Endothelial cell (in vitro differentiated cells): ENCODE data around the gene SPON1. TPM values are rescaled to one million over a fixed set of nuclear protein-coding genes. Genes with fewer than 3 reads are reported as not detected.

ENCODE experiments used
- DNase-seq: peaks from one replicate; pipeline ENCODE4 v3.0.0; 2021; ENCODE audit warnings: low spot score
- H3K27ac Mint-ChIP-seq: one replicate; pipeline ENCODE4 v1.8.0; 2021; ENCODE audit warnings: mixed read lengths, inconsistent platforms; ENCODE audit not compliant: unreplicated experiment
- H3K27me3 Mint-ChIP-seq: one replicate; pipeline ENCODE4 v1.8.0; 2021; ENCODE audit warnings: mild to moderate bottlenecking, moderate library complexity, mixed read lengths, inconsistent platforms; ENCODE audit not compliant: unreplicated experiment
- H3K36me3 Mint-ChIP-seq: one replicate; pipeline ENCODE4 v1.8.0; 2021; ENCODE audit warnings: mild to moderate bottlenecking, low read depth, mixed read lengths, inconsistent platforms; ENCODE audit not compliant: unreplicated experiment
- H3K4me1 Mint-ChIP-seq: one replicate; pipeline ENCODE4 v1.8.0; 2021; ENCODE audit warnings: mild to moderate bottlenecking, mixed read lengths, inconsistent platforms; ENCODE audit not compliant: unreplicated experiment
- H3K4me3 Mint-ChIP-seq: one replicate; pipeline ENCODE4 v1.8.0; 2021; ENCODE audit warnings: mild to moderate bottlenecking, mixed read lengths, inconsistent platforms; ENCODE audit not compliant: unreplicated experiment
- H3K9me3 Mint-ChIP-seq: one replicate; pipeline ENCODE4 v1.8.0; 2021; ENCODE audit warnings: mixed read lengths, inconsistent platforms; ENCODE audit not compliant: unreplicated experiment
- total RNA-seq: library from RNA; stranded (reverse); fragmentation: NEBNext Ultra II Directional; extraction: Animal tissue kit (Norgen Biotek cat#: 25700); gene quantifications from one replicate; pipeline ENCODE4 v1.2.1, GENCODE V29; 2021; ENCODE audit not compliant: unreplicated experiment
- TF ChIP-seq, protein P1 (sequence below): fragments of 200-600 bp; sonication (generic); IDR thresholded peaks from one replicate; pipeline ENCODE4 v1.5.0; 2021; ENCODE audit warnings: antibody characterized with exemption; ENCODE audit not compliant: unreplicated experiment

Gene SPON1
- total RNA-seq, 1 donor from 2014 or later: 120 TPM

DNA sequence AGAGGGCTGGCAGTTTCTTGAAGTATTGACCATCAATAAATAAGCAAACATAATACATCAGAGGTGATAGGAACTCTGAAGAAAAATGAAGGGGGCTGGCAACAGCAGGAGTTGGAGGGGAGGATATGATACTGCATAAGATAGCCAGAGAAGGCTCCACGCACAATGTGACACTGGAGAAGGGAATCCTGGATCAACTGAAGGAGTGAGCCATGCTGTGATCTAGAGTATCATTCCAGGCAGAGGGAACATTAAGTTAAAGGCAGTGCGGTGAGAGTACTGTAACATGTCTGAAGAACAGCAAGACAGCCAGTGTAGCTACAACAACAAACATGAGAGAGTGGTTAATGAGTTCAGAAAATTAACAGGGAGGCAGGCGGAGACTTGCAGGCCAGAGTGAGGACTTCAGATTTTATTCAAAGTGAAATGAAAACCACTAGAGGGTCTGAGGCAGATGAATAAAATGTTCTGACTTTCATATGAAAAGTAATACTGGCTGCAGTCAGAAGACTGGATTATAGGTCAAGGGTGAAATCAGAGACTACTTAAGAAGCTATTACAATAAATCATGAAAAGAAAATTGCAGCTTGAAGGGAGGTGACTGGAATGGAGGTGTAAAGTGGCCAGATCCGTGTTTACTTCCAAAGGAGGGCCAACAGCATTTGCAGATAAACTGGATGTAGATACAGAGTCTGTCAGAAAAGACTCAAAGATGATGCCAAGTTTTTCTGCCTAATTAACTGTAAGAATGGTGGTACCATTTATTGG, 347.1 kb downstream of the SPON1 start:
- no peak for DNase-seq
- Mint-ChIP-seq H3K9me3 (no peaks in the 10 kb centered on the region), H3K36me3 (no peaks in the 10 kb centered on the region), H3K27ac (no peak overlapping the region), H3K27me3 (peaks cover 1% of the 10 kb centered on the region), H3K4me1 (peaks cover 34% of the 10 kb centered on the region), H3K4me3 (no peak overlapping the region)
- TF ChIP-seq, protein P1, sequence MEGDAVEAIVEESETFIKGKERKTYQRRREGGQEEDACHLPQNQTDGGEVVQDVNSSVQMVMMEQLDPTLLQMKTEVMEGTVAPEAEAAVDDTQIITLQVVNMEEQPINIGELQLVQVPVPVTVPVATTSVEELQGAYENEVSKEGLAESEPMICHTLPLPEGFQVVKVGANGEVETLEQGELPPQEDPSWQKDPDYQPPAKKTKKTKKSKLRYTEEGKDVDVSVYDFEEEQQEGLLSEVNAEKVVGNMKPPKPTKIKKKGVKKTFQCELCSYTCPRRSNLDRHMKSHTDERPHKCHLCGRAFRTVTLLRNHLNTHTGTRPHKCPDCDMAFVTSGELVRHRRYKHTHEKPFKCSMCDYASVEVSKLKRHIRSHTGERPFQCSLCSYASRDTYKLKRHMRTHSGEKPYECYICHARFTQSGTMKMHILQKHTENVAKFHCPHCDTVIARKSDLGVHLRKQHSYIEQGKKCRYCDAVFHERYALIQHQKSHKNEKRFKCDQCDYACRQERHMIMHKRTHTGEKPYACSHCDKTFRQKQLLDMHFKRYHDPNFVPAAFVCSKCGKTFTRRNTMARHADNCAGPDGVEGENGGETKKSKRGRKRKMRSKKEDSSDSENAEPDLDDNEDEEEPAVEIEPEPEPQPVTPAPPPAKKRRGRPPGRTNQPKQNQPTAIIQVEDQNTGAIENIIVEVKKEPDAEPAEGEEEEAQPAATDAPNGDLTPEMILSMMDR: no peak

DNA sequence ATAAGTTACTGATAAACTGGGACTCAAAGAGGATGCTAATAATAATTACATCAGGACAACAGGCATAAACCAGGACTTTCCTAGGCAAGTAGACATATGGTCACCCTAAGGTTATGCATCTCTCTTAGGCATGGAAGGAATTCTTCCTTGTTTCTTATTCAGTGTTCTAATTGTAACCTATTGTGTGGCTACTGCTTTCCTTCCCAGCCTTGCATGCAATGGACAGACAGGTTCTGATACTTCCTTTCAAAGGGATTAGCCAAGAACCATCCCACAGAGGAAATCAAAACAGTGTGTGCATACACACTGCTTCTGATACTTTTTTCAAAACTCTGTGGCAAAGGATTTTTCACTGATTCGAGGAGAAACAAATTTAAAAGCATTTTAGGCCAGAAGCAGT, 348.2 kb downstream of the SPON1 start:
- Mint-ChIP-seq H3K27me3 (peaks cover 1% of the 10 kb centered on the region), H3K9me3 (no peaks in the 10 kb centered on the region), H3K4me3 (no peak overlapping the region), H3K36me3 (no peaks in the 10 kb centered on the region), H3K27ac (no peak overlapping the region), H3K4me1 (peaks cover 42% of the 10 kb centered on the region)
- TF ChIP-seq, protein P1: no peak
- no peak for DNase-seq

DNA sequence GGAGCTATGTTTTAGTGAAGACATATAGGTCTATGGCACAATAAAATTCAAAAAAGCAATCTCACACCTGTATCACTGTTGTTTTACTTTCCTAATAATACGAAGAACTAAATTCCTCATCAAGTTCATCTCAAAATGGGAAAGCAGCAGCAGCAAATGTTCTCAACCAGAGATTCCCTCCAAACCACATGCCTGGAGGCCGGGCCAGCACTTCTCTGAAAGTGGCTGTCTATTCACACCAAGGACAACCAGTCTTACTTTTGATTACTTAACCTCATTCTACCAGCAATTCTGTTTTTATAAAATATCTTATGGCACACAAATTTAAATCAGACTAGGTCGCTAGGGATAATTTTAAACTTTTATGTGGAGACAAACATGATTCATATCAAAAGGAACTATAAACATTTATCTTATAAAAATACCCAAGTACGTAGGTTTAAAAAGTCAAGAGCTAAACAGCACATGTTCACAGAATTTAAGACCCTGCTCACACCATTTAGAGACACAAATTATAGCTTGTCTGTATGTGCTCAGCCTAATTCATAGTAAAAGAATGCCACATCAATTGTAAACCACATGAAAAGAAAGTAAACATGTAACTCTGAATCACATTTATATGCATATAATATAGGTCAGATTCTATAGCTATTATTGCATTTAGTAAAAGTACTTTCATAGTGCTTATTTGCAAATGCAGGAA, 350.4 kb downstream of the SPON1 start:
- Mint-ChIP-seq H3K4me1 (peaks cover 36% of the 10 kb centered on the region), H3K36me3 (no peaks in the 10 kb centered on the region), H3K9me3 (no peaks in the 10 kb centered on the region), H3K27me3 (no peaks in the 10 kb centered on the region), H3K27ac (no peak overlapping the region), H3K4me3 (no peak overlapping the region)
- DNase-seq: no peak
- TF ChIP-seq, protein P1: no peak

DNA sequence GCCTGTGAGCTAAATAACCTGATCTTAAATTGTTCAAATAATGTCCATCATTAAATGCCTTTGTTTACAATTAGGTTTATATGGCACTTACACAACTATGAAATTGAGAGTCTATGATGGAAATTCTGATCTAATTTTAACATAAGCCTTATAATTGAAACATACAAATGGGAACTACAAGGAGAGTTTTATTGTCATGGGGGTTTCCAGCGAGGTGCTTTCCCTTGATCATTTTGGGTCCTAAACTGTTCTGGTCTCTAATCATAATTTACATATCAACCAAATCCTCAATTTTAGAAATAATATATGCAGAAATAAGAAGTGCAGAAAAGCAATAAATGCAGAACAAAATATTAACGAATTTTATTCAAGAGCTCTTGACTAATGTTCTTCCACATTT, 351.6 kb downstream of the SPON1 start:
- Mint-ChIP-seq H3K36me3 (no peaks in the 10 kb centered on the region), H3K27me3 (no peaks in the 10 kb centered on the region), H3K4me3 (no peak overlapping the region), H3K27ac (no peak overlapping the region), H3K9me3 (no peaks in the 10 kb centered on the region), H3K4me1 (peaks cover 40% of the 10 kb centered on the region)
- no peak for DNase-seq
- TF ChIP-seq, protein P1: no peak

DNA sequence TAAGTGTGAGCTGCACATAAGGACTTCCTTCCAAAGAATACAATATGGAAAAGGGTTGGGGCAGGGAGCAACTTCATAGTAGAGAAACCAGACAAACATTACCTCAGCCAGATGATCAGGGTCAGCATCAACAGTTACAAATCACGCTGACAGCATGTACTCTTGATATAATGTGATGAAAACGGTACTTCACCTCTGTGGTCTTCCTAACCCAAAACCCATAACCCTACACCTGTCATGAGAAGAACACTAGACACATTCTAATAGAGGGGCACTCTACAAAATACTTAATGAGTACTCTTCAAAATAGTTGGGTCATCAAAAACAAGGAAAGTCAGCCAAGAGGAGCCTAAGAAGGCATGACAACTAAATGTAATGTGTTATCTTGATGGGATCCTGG, 352.6 kb downstream of the SPON1 start:
- no peak for DNase-seq
- peaks cover 48% of the 10 kb centered on the region for H3K4me1 Mint-ChIP-seq

More for the DNA sequence above, 352.6 kb downstream of the SPON1 start:
- no peak overlapping the region for H3K27ac Mint-ChIP-seq
- H3K27me3 Mint-ChIP-seq: no peaks in the 10 kb centered on the region
- no peaks in the 10 kb centered on the region for H3K9me3 Mint-ChIP-seq
- H3K4me3 Mint-ChIP-seq: no peak overlapping the region
- no peaks in the 10 kb centered on the region for H3K36me3 Mint-ChIP-seq
- TF ChIP-seq, protein P1: no peak
